ENCODE data around the gene FAM76A. TPM values are rescaled to one million over a fixed set of nuclear protein-coding genes. Genes with fewer than 3 reads are reported as not detected.
"Not testable (repeated sequence)": the region's sequence is repeated elsewhere in the genome, so short reads cannot be mapped to it uniquely, and the experiment has no call there.

Gene FAM76A
- total RNA-seq (10 to 100 TPM; 16.1 to 19.3 TPM), polyA plus RNA-seq (ENCODE audit: insufficient read length in 6 of 6) (10 to 100 TPM; 13.8 to 19.7 (median 15.6) TPM)
- long read RNA-seq, donor 1, partial matches to known transcripts, result 0 of 1 reads
- long read RNA-seq, donor 1, other reads (novel, unspliced or antisense), result 0 of 1 reads
- long read RNA-seq, donor 2, partial matches to known transcripts, result 5 of 8 reads
- long read RNA-seq, donor 2, other reads (novel, unspliced or antisense), result 0 of 8 reads
- long read RNA-seq, donor 3, partial matches to known transcripts, result 0 of 2 reads
- long read RNA-seq, donor 3, other reads (novel, unspliced or antisense), result 0 of 2 reads
- long read RNA-seq, donor 4, partial matches to known transcripts, result 1 of 5 reads
- long read RNA-seq, donor 4, other reads (novel, unspliced or antisense), result 1 of 5 reads
- long read RNA-seq, donor 5, partial matches to known transcripts, result 0 of 2 reads
- long read RNA-seq, donor 5, other reads (novel, unspliced or antisense), result 0 of 2 reads
- long read RNA-seq, donor 6, partial matches to known transcripts, result 0 of 4 reads
- long read RNA-seq, donor 6, other reads (novel, unspliced or antisense), result 0 of 4 reads
- long read RNA-seq, donor 7, result 0 reads
- long read RNA-seq, donor 8, partial matches to known transcripts, result 0 of 3 reads
- long read RNA-seq, donor 8, other reads (novel, unspliced or antisense), result 0 of 3 reads
- long read RNA-seq, donor 9, result 0 reads
- long read RNA-seq, donor 10, partial matches to known transcripts, result 4 of 4 reads
- long read RNA-seq, donor 10, other reads (novel, unspliced or antisense), result 0 of 4 reads
- long read RNA-seq, donor 11, partial matches to known transcripts, result 0 of 4 reads
- long read RNA-seq, donor 11, other reads (novel, unspliced or antisense), result 0 of 4 reads
- long read RNA-seq, donor 12, partial matches to known transcripts, result 0 of 4 reads
- long read RNA-seq, donor 12, other reads (novel, unspliced or antisense), result 0 of 4 reads

DNA sequence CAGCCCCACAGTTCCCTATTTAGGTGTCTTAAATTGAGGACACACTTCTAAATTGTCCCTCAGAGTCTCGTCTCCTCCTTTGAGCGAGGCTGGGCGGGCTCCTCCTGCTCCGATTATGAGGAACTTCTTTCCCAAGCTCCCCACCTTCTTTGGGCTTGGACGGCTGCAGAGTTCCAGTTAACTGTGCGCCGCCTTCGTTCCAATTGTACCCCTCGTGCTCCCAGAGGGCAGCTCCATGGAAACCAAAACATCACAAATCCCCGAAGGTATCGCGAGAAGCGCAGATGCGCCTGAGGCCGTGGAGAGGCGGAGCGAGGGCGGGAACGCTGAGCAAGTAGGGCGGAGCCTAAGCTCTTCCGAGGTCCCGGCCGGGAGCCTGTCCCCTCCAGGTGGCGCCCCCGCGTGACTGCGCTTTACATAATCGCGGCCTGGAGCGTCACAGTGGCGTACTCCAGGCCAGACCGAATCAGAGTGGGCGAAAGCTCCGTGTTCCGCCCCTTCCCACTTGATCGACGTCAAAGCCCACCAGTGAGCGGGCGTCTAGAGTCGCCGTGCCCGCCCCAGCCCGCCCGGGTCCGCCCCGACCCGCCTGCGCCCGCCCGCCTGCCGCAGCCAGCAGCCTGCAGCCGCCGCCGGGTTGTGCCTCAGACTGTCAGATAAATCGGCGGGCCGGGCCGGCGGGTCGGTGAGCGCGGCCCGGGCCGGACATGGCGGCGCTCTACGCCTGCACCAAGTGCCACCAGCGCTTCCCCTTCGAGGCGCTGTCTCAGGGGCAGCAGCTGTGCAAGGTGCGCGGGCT is at the start of gene FAM76A:
Gene FAM76A (plus strand): TSS at position 588 of the 799 bp plus-strand sequence. CDS start 120 bp downstream, at position 708.
- ATAC-seq (peak; percentile 96), DNase-seq (peak; percentile 99 to 100 (median 100))
- TF ChIP-seq, protein P1, sequence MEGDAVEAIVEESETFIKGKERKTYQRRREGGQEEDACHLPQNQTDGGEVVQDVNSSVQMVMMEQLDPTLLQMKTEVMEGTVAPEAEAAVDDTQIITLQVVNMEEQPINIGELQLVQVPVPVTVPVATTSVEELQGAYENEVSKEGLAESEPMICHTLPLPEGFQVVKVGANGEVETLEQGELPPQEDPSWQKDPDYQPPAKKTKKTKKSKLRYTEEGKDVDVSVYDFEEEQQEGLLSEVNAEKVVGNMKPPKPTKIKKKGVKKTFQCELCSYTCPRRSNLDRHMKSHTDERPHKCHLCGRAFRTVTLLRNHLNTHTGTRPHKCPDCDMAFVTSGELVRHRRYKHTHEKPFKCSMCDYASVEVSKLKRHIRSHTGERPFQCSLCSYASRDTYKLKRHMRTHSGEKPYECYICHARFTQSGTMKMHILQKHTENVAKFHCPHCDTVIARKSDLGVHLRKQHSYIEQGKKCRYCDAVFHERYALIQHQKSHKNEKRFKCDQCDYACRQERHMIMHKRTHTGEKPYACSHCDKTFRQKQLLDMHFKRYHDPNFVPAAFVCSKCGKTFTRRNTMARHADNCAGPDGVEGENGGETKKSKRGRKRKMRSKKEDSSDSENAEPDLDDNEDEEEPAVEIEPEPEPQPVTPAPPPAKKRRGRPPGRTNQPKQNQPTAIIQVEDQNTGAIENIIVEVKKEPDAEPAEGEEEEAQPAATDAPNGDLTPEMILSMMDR (IDR thresholded peaks at IDR 0.05), result peak in 1 of 2 donors; percentile 58
- intact Hi-C loops (cut with DNase I), result no loop called here
- Histone ChIP-seq H3K27me3 (no peaks in the 10 kb centered on the region), H3K9me3 (no peaks in the 10 kb centered on the region), H3K4me1 (peaks cover 8 to 17% of the 10 kb centered on the region in 2 donors), H3K36me3 (peaks cover 0 to 22% of the 10 kb centered on the region in 2 donors), H3K27ac (peak within 1 kb of the TSS; percentile 88 to 95), H3K4me3 (peak within 1 kb of the TSS; percentile 88 to 92)

DNA sequence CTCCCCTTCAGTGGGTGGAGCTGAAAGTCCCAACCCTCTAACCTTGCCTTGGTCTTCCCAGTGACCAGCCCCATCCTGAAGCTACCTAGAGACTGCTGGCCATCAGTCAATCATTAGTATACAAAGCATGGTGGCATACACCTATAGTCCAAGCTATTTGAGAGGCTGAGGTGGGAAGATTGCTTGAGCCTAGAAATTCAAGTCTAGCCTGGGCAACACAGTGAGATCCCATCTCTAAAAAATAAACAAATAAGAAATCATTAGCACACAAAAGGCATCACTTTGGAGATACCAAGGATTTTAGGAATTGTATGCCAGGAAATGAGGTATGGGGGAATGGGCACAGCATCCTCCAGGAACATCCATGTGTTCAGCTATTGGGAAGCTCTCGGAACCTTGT is 49.4 kb upstream of the FAM76A start:
- intact Hi-C loops (cut with DNase I), result no loop called here
- Histone ChIP-seq H3K4me3 (no peak overlapping the region), H3K4me1 (peaks cover 12 to 13% of the 10 kb centered on the region in 2 donors), H3K27ac (no peak overlapping the region), H3K9me3 (peaks cover 0 to 17% of the 10 kb centered on the region in 2 donors), H3K27me3 (no peaks in the 10 kb centered on the region), H3K36me3 (no peaks in the 10 kb centered on the region)
- TF ChIP-seq, protein P1 (IDR thresholded peaks at IDR 0.05), result no peak
- DNase-seq (no peak), ATAC-seq (no peak)

DNA sequence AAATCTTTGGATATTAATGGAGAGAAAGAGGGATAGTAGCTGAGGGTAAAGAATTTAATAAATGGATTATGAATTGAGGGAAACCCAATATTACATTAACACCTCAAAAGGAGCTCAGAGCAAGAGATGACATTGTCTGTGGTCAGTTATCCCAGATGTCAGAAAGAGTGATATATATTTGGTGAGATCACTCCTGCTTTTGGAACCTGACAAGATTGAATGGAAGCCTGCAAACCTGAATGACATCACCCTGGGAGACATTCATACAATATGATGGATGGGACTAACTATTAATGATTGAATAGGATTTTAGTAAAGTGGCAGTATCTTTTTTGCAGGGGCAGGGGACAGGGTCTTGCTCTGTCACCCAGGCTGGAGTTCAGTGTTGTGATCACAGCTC is 47.0 kb upstream of the FAM76A start:
- DNase-seq, result no peak
- H3K27me3 ChIP-seq, result no peaks in the 10 kb centered on the region
- H3K4me1 ChIP-seq, result no peaks in the 10 kb centered on the region
- TF ChIP-seq, protein P1 (IDR thresholded peaks at IDR 0.05), result no peak
- intact Hi-C loops (cut with DNase I), result no loop called here
- H3K4me3 ChIP-seq, result no peak overlapping the region
- H3K27ac ChIP-seq, result no peak overlapping the region
- no peak for ATAC-seq
- peaks cover 0 to 28% of the 10 kb centered on the region in 2 donors for H3K9me3 ChIP-seq
- H3K36me3 ChIP-seq, result no peaks in the 10 kb centered on the region

DNA sequence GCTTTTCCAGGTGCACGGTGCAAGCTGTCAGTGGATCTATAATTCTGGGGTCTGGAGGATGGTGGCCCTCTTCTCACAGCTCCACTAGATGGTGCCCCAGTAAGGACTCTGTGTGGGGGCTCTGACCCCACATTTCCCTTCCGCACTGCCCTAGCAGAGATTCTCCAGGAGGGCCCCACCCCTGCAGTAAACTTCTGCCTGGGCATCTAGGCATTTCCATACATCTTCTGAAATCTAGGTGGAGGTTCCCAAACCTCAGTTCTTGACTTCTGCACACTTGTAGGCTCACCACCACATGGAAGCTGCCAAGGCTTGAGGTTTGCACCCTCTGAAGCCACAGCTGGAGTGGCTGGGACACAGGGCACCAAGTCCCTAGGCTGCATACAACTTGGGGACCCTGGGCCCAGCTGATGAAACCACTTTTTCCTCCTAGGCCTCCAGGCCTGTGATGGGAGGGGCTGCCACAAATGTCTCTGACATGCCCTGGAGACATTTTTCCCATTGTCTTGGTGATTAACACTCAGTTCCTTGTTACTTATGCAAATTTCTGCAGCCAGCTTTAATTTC is 45.5 kb upstream of the FAM76A start:
- H3K36me3 ChIP-seq; DNase-seq; H3K27ac ChIP-seq; ATAC-seq; H3K27me3 ChIP-seq; H3K4me3 ChIP-seq; H3K4me1 ChIP-seq; intact Hi-C loops (cut with DNase I): not testable (repeated sequence)
- peaks cover 0 to 28% of the 10 kb centered on the region in 2 donors for H3K9me3 ChIP-seq

DNA sequence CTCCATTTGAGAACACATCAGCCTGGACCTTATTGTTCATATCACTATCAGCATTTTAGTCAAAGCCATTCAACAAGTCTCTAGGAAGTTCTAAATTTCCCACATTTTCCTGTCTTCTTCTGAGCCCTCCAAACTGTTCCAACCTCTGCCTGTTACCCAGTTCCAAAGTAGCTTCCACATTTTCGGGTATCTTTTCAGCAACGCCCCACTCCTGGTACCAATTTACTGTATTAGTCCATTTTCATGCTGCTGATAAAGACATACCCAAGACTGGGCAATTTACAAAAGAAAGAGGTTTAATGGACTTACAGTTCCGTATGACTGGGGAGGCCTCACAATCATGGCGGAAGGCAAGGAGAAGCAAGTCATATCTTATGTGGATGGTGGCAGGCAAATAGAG is 44.2 kb upstream of the FAM76A start:
- H3K4me3 ChIP-seq; H3K36me3 ChIP-seq; H3K27me3 ChIP-seq; H3K27ac ChIP-seq; ATAC-seq; DNase-seq; H3K4me1 ChIP-seq; intact Hi-C loops (cut with DNase I): not testable (repeated sequence)
- peaks cover 0 to 28% of the 10 kb centered on the region in 2 donors for H3K9me3 ChIP-seq

Measured in left lung (tissue), 14 donors.